SK-N-SH treated with all-trans-retinoic acid at 6 μM for 48 hours (cell line): Measurements from ENCODE around the gene TNNC2.

Experiments used
- ATAC-seq: fragments of 200-7000 bp; cut with Tn5 transposase; 3 replicates; pipeline ENCODE4 v1.9.1; 2020; ENCODE audit warnings: mild to moderate bottlenecking, moderate library complexity
- ARNTL ChIP-seq: fragments of 450-650 bp; formaldehyde crosslinking; IDR thresholded peaks from 2 replicates; pipeline ENCODE4 v1.5.0; 2020; ENCODE audit warnings: low read depth, mild to moderate bottlenecking, moderate library complexity, borderline replicate concordance
- BACH2 ChIP-seq: fragments of 250-450 bp; sonication (Bioruptor Pico); IDR thresholded peaks from 2 replicates; pipeline ENCODE4 v1.9.0; 2021; ENCODE audit warnings: mild to moderate bottlenecking, borderline replicate concordance
- CREB5 ChIP-seq: fragments of 250-450 bp; sonication (Bioruptor Pico); IDR thresholded peaks from 2 replicates; pipeline ENCODE4 v1.5.1; 2020; ENCODE audit warnings: low read depth, mild to moderate bottlenecking, moderate library complexity
- CSDC2 ChIP-seq: fragments of 250-450 bp; sonication (Bioruptor Pico); IDR thresholded peaks from 2 replicates; pipeline ENCODE4 v1.5.0; 2020; ENCODE audit warnings: mild to moderate bottlenecking, moderate library complexity
- GLIS3 ChIP-seq: fragments of 250-450 bp; sonication (Bioruptor Pico); IDR thresholded peaks from 2 replicates; pipeline ENCODE4 v1.5.0; 2020; ENCODE audit warnings: mild to moderate bottlenecking, moderate library complexity
- ISL1 ChIP-seq: fragments of 250-450 bp; sonication (Bioruptor Pico); IDR thresholded peaks from 2 replicates; pipeline ENCODE4 v2.1.2; 2022; ENCODE audit warnings: mild to moderate bottlenecking, moderate library complexity
- OSR1 ChIP-seq: fragments of 250-450 bp; sonication (Bioruptor Pico); IDR thresholded peaks from 2 replicates; pipeline ENCODE4 v1.8.0; 2022; ENCODE audit warnings: moderate library complexity, mild to moderate bottlenecking, inconsistent platforms
- PATZ1 ChIP-seq: fragments of 250-450 bp; sonication (Bioruptor Pico); IDR thresholded peaks from 2 replicates; pipeline ENCODE4 v1.8.0; 2020; ENCODE audit warnings: mild to moderate bottlenecking, moderate library complexity, borderline replicate concordance
- POU6F1 ChIP-seq: fragments of 250-450 bp; sonication (Bioruptor Pico); IDR thresholded peaks from 2 replicates; pipeline ENCODE4 v1.8.0; 2021; ENCODE audit warnings: low read depth, mild to moderate bottlenecking, moderate library complexity, borderline replicate concordance
- RARB ChIP-seq: fragments of 250-450 bp; sonication (Bioruptor Pico); IDR thresholded peaks from 2 replicates; pipeline ENCODE4 v1.8.0; 2021; ENCODE audit warnings: mild to moderate bottlenecking, moderate library complexity
- TCF4 ChIP-seq: fragments of 250-450 bp; sonication (Bioruptor Pico); IDR thresholded peaks from 2 replicates; pipeline ENCODE4 v1.8.0; 2021; ENCODE audit warnings: mild to moderate bottlenecking, moderate library complexity, borderline replicate concordance
- TOX ChIP-seq: fragments of 250-450 bp; sonication (Bioruptor Pico); IDR thresholded peaks from 2 replicates; pipeline ENCODE4 v1.8.0; 2021; ENCODE audit warnings: mild to moderate bottlenecking, moderate library complexity, borderline replicate concordance
- ZC3H10 ChIP-seq: fragments of 250-450 bp; sonication (Bioruptor Pico); IDR thresholded peaks from 2 replicates; pipeline ENCODE4 v1.5.1; 2021; ENCODE audit warnings: mild to moderate bottlenecking, moderate library complexity
- ZFP3 ChIP-seq: fragments of 250-450 bp; sonication (Bioruptor Pico); IDR thresholded peaks from 2 replicates; pipeline ENCODE4 v1.5.0; 2020; ENCODE audit warnings: mild to moderate bottlenecking, moderate library complexity
- ZFP30 ChIP-seq: fragments of 450-650 bp; formaldehyde crosslinking; IDR thresholded peaks from 2 replicates; pipeline ENCODE4 v1.5.0; 2022; ENCODE audit warnings: mild to moderate bottlenecking, moderate library complexity
- ZNF565 ChIP-seq: fragments of 450-650 bp; formaldehyde crosslinking; conservative IDR thresholded peaks from 2 replicates; pipeline ENCODE4 v1.5.0; 2020; ENCODE audit warnings: low read depth, mild to moderate bottlenecking, moderate library complexity
- ZNF70 ChIP-seq: fragments of 450-650 bp; formaldehyde crosslinking; IDR thresholded peaks from 2 replicates; pipeline ENCODE4 v1.5.0; 2020; ENCODE audit warnings: mild to moderate bottlenecking, moderate library complexity
- ZNF8 ChIP-seq: fragments of 450-650 bp; formaldehyde crosslinking; IDR thresholded peaks from 2 replicates; pipeline ENCODE4 v1.5.0; 2020; ENCODE audit warnings: mild to moderate bottlenecking, moderate library complexity
- TF ChIP-seq, protein P1 (sequence below): fragments of 250-450 bp; sonication (Bioruptor Pico); IDR thresholded peaks from 2 replicates; pipeline ENCODE4 v1.5.1; 2021; ENCODE audit warnings: mild to moderate bottlenecking, moderate library complexity

Gene TNNC2

DNA sequence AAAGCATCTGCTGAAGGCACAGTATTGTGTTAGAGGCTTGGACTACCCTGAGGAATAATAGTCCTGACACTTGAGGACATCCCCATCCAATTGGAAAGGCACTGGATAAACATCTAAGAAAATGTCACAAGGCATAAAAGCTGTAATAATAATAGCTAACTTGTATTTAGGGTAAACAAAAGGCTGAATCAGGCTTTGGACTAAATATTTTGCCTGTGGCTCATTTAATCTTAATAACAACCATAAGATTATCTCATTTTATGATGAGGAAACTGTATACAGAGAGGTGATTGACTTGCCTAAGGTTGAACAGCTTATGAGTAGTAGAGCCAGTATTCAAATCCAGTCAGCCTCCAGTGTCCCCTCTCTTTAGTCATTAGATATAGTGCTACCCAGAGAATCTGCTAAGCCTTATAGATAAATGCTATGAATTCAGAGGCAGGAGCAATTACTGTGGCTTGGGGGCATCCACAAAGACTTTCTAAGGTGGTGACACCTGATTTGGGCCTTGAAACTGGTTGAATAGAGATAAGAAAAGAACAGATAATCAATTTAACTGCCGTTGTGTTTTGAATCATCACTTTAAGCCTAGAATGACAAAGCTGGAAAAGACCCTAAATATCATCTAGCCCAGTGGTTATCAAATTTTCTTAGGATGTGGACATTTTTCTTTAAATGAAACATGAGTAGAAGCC is 46.4 kb upstream of the TNNC2 start:
- TF ChIP-seq RARB (no peak), TOX (no peak), ZC3H10 (CRISPR knock-in tag) (no peak), TCF4 (CRISPR knock-in tag) (no peak), CREB5 (CRISPR knock-in tag) (no peak), ZFP30 (CRISPR knock-in tag) (no peak), CSDC2 (no peak), GLIS3 (CRISPR knock-in tag) (no peak), ISL1 (no peak), ZNF70 (no peak), BACH2 (no peak), ZFP3 (no peak), OSR1 (CRISPR knock-in tag) (no peak), ZNF8 (CRISPR knock-in tag) (no peak)
- TF ChIP-seq, protein P1, sequence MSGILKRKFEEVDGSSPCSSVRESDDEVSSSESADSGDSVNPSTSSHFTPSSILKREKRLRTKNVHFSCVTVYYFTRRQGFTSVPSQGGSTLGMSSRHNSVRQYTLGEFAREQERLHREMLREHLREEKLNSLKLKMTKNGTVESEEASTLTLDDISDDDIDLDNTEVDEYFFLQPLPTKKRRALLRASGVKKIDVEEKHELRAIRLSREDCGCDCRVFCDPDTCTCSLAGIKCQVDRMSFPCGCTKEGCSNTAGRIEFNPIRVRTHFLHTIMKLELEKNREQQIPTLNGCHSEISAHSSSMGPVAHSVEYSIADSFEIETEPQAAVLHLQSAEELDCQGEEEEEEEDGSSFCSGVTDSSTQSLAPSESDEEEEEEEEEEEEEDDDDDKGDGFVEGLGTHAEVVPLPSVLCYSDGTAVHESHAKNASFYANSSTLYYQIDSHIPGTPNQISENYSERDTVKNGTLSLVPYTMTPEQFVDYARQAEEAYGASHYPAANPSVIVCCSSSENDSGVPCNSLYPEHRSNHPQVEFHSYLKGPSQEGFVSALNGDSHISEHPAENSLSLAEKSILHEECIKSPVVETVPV (CRISPR knock-in tag) = no peak
- TF ChIP-seq, all 23 proteins: peak for 0
- no peak for ATAC-seq

GRCh38 chr20:45872626-45873025 is 45.5 kb upstream of the TNNC2 start:
- TF ChIP-seq ZNF70 (no peak), ZNF565 (CRISPR knock-in tag) (no peak), ZFP3 (no peak), TCF4 (CRISPR knock-in tag) (no peak), ARNTL (CRISPR knock-in tag) (no peak)
- ATAC-seq = no peak

DNA sequence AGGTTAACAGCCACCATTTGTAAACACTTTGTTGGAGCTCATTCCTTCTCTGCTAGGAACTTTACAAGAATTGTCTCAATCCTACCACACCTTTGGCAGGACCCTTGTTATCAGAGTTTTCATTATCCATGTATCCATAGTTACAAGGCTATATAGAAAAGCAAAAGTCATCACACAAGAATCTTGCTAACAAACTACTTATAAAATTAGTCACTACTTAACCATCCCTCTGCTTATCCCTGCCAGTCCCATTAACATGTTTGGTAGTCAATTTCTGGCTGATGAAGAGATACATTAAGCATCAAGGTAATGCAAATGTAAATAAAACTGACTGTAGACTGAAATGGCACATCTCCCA is 40.7 kb upstream of the TNNC2 start:
- TF ChIP-seq, protein P1 (CRISPR knock-in tag) = no peak
- peak; percentile 80 for TF ChIP-seq ISL1
- peak; percentile 84 for ATAC-seq

DNA sequence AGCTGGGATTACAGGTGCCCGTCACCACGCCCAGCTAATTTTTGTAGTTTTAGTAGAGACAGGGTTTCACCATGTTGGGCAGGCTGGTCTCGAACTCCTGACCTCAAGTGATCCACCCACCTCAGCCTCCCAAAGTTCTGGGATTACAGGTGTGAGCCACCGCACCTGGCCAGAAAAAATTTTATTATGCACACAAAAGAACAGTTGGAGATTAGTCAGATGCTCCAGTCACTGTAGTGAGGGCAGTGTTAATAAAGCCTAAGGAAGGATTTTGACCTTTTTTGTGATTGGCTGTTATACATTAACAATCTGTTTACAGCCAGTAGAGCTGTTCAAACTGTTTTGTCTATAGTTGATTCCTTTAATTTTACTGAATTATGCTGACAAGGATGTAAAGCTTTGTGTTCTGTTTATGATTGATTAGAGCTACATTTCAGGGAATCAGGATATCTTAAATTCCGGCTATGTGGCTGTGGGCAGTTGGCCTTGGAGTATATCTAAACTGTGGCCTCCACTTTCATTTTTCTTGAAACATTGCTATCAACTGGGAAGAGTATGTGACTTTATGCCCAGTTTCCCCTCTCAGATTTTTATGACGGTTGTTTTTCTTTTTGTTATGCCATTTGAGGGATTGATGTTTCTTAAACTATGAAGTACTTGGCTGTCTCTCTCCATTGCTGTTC is 40.2 kb upstream of the TNNC2 start:
- no peak for TF ChIP-seq CSDC2
- TF ChIP-seq, all 23 proteins: peak for 0

GRCh38 chr20:45866454-45866853 is 39.3 kb upstream of the TNNC2 start:
- ATAC-seq = no peak
- TF ChIP-seq GLIS3 (CRISPR knock-in tag) = no peak

More for the DNA sequence above, 40.2 kb upstream of the TNNC2 start:
- peak; percentile 37 for ATAC-seq

DNA sequence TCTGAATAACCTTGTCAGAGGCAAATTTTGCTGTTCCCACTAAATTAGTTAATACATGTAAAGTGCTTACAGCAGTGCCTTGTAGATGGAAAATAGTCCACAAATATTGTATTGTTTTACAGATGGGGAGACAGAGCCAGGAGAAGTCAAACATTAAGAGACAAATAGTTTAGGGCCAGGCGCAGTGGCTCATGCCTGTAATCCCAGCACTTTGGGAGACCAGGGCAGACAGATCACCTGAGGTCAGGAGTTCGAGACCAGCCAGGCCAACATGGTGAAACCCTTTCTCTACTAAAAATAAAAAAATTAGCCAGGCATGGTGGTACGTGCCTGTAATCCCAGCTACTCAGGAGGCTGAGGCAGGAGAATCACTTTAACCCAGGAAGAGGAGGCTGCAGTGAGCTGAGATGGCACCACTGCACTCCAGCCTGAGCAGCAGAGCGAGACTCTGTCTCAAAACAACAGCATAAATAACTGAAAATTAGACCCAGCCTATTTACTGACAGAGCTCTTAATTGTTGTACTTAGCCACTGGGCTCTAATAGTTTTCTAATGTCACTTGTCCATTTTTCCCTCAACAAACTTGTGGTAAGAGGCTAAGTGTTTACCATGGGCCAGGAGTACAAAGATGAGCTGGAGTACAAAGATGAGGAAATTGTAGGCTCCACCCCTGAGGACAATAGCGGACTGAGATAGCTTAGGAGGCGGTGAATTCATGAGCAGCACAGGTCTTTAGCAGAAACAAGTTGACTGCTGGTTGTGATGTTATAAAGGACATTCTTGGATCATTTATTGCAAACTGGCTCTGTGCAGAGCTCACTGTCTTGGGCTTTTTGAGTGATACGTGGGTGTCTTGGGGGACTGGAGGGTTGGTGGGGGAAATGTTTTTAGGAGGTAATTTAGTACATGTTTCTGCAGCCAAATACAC is 36.7 kb upstream of the TNNC2 start:
- ATAC-seq = no peak
- TF ChIP-seq RARB = no peak
- no peak for TF ChIP-seq CREB5 (CRISPR knock-in tag)
- TF ChIP-seq ZFP30 (CRISPR knock-in tag) = no peak
- TF ChIP-seq, protein P1 (CRISPR knock-in tag) = no peak
- no peak for TF ChIP-seq PATZ1 (CRISPR knock-in tag)
- no peak for TF ChIP-seq TOX
- TF ChIP-seq GLIS3 (CRISPR knock-in tag) = no peak
- no peak for TF ChIP-seq POU6F1 (CRISPR knock-in tag)
- TF ChIP-seq ZFP3 = no peak
